Gastroesophageal sphincter (tissue), 3 donors: ENCODE data around the gene STN1.

Experiments
- EP300 ChIP-seq: sonication (generic); formaldehyde crosslinking; IDR thresholded peaks from one replicate; pipeline ENCODE4 v1.6.1; 2017; ENCODE audit warnings: antibody characterized with exemption, mild to moderate bottlenecking
- POLR2A ChIP-seq, 2 donors: fragments of 450-650 bp; IDR thresholded peaks; one replicate each; pipeline ENCODE4 v1.6.1; 2017; ENCODE audit warnings: antibody characterized with exemption in 2 of 2, mild to moderate bottlenecking in 2 of 2, moderate library complexity in 1 of 2
- POLR2AphosphoS5 ChIP-seq: sonication (generic); formaldehyde crosslinking; IDR thresholded peaks from one replicate; pipeline ENCODE4 v1.6.1; 2017; ENCODE audit warnings: antibody characterized with exemption
- TF ChIP-seq, protein P1 (sequence below), 4 experiments: fragments of 200-600 bp in 2 of 4; fragments of 450-650 bp in 2 of 4; sonication (generic) in 1 of 4; IDR thresholded peaks; one replicate each; pipeline ENCODE4 v1.5.1; 2017 to 2019; ENCODE audit warnings: antibody characterized with exemption in 4 of 4, mild to moderate bottlenecking in 2 of 4, moderate library complexity in 2 of 4

DNA sequence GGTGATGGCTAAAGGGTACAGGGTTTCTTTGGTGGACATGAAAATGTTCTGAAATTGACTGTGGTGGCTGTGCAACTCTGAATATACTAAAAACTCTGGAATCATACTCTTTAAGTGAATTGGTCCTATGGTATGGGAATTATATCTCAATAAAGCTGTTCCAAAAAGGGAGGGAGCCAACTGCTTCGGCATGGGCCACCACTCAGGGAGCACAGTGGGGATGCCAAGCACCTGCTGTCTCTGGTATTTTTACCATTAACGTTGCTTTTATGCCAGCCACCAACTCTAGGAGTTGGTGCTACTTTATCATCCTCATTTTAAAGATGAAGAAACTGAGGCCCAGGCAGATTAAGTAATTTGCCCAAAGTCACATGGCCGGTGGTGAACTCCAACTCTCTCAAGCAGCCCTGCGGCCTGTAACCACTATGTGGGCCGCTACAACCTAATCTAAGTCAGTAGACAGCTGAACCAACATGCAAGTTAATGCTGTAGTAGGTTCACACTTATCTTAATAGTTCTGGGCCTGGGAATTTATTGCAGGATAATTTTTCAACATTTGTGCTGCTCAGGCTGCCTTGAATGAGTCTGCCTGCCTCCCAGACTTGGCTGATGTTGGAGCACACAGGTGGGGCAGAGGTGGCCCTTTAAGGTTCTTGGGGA lies 83.4 kb downstream of the STN1 start:
- TF ChIP-seq, protein P1, sequence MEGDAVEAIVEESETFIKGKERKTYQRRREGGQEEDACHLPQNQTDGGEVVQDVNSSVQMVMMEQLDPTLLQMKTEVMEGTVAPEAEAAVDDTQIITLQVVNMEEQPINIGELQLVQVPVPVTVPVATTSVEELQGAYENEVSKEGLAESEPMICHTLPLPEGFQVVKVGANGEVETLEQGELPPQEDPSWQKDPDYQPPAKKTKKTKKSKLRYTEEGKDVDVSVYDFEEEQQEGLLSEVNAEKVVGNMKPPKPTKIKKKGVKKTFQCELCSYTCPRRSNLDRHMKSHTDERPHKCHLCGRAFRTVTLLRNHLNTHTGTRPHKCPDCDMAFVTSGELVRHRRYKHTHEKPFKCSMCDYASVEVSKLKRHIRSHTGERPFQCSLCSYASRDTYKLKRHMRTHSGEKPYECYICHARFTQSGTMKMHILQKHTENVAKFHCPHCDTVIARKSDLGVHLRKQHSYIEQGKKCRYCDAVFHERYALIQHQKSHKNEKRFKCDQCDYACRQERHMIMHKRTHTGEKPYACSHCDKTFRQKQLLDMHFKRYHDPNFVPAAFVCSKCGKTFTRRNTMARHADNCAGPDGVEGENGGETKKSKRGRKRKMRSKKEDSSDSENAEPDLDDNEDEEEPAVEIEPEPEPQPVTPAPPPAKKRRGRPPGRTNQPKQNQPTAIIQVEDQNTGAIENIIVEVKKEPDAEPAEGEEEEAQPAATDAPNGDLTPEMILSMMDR (IDR thresholded peaks at IDR 0.05): no peak
- TF ChIP-seq EP300: no peak
- TF ChIP-seq POLR2AphosphoS5: no peak
- no peak for TF ChIP-seq POLR2A (IDR thresholded peaks at IDR 0.05)
